ENCODE results near the gene MT1M.

GRCh38 chr16:56605475-56605874 is 27.0 kb upstream of the MT1M start:
- TF ChIP-seq GTF2F1 (IDR thresholded peaks at IDR 0.05; ENCODE audit: borderline replicate concordance, low read depth, low read length) (no peak), USF2 (IDR thresholded peaks at IDR 0.05; ENCODE audit: low read length) (no peak), CREB1 (IDR thresholded peaks at IDR 0.05) (no peak), POLR2A (IDR thresholded peaks at IDR 0.05; ENCODE audit: control extremely low read depth in 1 of 2, low read depth in 2 of 2, low read length in 2 of 2) (no peak), EZH2 (IDR thresholded peaks at IDR 0.05; ENCODE audit: low read depth, low read length, severe bottlenecking) (no peak), EP300 (IDR thresholded peaks at IDR 0.05; ENCODE audit: borderline replicate concordance in 1 of 2, low read depth in 2 of 2, low read length in 2 of 2) (no peak), SIN3A (conservative IDR thresholded peaks at IDR 0.05 in 1 of 2, IDR thresholded peaks at IDR 0.05 in 1 of 2; ENCODE audit: low read depth in 1 of 2, low read length in 2 of 2) (no peak)
- TF ChIP-seq, protein P1, sequence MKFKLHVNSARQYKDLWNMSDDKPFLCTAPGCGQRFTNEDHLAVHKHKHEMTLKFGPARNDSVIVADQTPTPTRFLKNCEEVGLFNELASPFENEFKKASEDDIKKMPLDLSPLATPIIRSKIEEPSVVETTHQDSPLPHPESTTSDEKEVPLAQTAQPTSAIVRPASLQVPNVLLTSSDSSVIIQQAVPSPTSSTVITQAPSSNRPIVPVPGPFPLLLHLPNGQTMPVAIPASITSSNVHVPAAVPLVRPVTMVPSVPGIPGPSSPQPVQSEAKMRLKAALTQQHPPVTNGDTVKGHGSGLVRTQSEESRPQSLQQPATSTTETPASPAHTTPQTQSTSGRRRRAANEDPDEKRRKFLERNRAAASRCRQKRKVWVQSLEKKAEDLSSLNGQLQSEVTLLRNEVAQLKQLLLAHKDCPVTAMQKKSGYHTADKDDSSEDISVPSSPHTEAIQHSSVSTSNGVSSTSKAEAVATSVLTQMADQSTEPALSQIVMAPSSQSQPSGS (IDR thresholded peaks at IDR 0.05; ENCODE audit: low read length): no peak
- TF ChIP-seq, protein P2, sequence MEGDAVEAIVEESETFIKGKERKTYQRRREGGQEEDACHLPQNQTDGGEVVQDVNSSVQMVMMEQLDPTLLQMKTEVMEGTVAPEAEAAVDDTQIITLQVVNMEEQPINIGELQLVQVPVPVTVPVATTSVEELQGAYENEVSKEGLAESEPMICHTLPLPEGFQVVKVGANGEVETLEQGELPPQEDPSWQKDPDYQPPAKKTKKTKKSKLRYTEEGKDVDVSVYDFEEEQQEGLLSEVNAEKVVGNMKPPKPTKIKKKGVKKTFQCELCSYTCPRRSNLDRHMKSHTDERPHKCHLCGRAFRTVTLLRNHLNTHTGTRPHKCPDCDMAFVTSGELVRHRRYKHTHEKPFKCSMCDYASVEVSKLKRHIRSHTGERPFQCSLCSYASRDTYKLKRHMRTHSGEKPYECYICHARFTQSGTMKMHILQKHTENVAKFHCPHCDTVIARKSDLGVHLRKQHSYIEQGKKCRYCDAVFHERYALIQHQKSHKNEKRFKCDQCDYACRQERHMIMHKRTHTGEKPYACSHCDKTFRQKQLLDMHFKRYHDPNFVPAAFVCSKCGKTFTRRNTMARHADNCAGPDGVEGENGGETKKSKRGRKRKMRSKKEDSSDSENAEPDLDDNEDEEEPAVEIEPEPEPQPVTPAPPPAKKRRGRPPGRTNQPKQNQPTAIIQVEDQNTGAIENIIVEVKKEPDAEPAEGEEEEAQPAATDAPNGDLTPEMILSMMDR (IDR thresholded peaks at IDR 0.05; ENCODE audit: control extremely low read depth in 1 of 3, insufficient read depth in 1 of 3, low read depth in 1 of 3, low read length in 3 of 3): no peak

All from H1 (cell line).